Upper lobe of left lung (tissue), 4 donors: ENCODE measurements around the gene ZNF710.
A peak's percentile ranks its signal among the peaks of the same experiment; 100 is the strongest.

ENCODE experiments used
- EP300 ChIP-seq, 4 donors: sonication (generic); formaldehyde crosslinking; IDR thresholded peaks; one replicate each; pipeline ENCODE4 v1.5.1; 2017; ENCODE audit warnings: antibody characterized with exemption in 4 of 4, control low read depth in 2 of 4
- POLR2AphosphoS5 ChIP-seq, 2 donors: sonication (generic); formaldehyde crosslinking; IDR thresholded peaks; one replicate each; pipeline ENCODE4 v1.5.1; 2017; ENCODE audit warnings: antibody characterized with exemption in 2 of 2

GRCh38 chr15:90046911-90047392, 45.8 kb downstream of the ZNF710 start:
- TF ChIP-seq POLR2AphosphoS5 (IDR thresholded peaks at IDR 0.05), result peak in 1 of 2 donors; percentile 53
- peak in 1 of 4 donors; percentile 64 for TF ChIP-seq EP300 (IDR thresholded peaks at IDR 0.05)
